SK-N-MC (cell line): ENCODE measurements around the gene GTF2IRD2.
"Not testable (repeated sequence)": the region's sequence is repeated elsewhere in the genome, so short reads cannot be mapped to it uniquely, and the experiment has no call there.

Experiments used
- EZH2 ChIP-seq: fragments of 200-600 bp; sonication (generic); IDR thresholded peaks from one replicate; pipeline ENCODE4 v1.6.1; 2017; ENCODE audit warnings: antibody characterized with exemption
- FOXP2 ChIP-seq: optimal IDR thresholded peaks from 2 replicates; pipeline ENCODE3; 2011; ENCODE audit warnings: mild to moderate bottlenecking, moderate library complexity; ENCODE audit not compliant: insufficient read depth; ENCODE audit errors: extremely low read length, control extremely low read depth
- POLR2AphosphoS5 ChIP-seq: IDR thresholded peaks from 2 replicates; pipeline ENCODE4 v1.6.1; 2012; ENCODE audit warnings: mild to moderate bottlenecking, low read depth, low read length, borderline replicate concordance

DNA sequence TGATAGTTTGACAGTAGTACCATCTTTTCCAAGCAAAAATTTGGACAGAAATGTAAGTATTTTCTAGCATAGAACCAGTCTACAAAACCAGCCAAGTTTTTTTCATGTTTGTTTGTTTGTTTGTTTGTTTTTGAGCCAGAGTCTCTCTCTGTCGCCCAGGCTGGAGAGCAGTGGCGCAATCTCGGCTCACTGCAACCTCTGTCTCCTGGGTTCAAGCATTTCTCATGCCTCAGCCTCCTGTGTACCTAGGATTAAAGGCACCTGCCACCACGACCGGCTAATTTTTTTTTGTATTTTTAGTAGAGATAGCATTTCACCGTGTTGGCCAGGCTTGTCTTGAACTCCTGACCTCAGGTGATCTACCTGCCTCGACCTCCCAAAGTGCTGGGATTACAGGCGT lies 14.4 kb upstream of the GTF2IRD2 start:
- not testable (repeated sequence) for TF ChIP-seq EZH2, POLR2AphosphoS5, FOXP2
